DND-41 (cell line): ENCODE measurements around the gene GPX5.

ENCODE experiments used
- CTCF ChIP-seq: IDR thresholded peaks from 2 replicates; pipeline ENCODE4 v1.5.1; 2012; ENCODE audit warnings: borderline replicate concordance, low read length, moderate library complexity, mild to moderate bottlenecking; ENCODE audit not compliant: poor library complexity, severe bottlenecking; ENCODE audit errors: extremely low read depth
- EZH2 ChIP-seq: IDR thresholded peaks from 3 replicates; pipeline ENCODE4 v1.6.1; 2012; ENCODE audit warnings: borderline replicate concordance, low read depth, mild to moderate bottlenecking, moderate library complexity, low read length, inconsistent platforms; ENCODE audit not compliant: severe bottlenecking

GRCh38 chr6:28497893-28498292 is 27.8 kb upstream of the GPX5 start:
- TF ChIP-seq CTCF (no peak), EZH2 (no peak)
